Dedifferentiated amniotic fluid mesenchymal stem cell (primary cell): ENCODE results near the gene HTR3D.
"Not testable (repeated sequence)": the region's sequence is repeated elsewhere in the genome, so short reads cannot be mapped to it uniquely, and the experiment has no call there.

Experiments
- DNase-seq: peaks from one replicate; pipeline ENCODE4 v3.0.0-alpha.2; 2016; ENCODE audit errors: extremely low spot score

The HTR3D gene, protein sequence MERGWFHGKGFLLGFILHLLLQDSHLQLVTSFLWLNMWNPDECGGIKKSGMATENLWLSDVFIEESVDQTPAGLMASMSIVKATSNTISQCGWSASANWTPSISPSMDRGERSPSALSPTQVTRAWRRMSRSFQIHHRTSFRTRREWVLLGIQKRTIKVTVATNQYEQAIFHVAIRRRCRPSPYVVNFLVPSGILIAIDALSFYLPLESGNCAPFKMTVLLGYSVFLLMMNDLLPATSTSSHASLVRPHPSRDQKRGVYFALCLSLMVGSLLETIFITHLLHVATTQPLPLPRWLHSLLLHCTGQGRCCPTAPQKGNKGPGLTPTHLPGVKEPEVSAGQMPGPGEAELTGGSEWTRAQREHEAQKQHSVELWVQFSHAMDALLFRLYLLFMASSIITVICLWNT

DNA sequence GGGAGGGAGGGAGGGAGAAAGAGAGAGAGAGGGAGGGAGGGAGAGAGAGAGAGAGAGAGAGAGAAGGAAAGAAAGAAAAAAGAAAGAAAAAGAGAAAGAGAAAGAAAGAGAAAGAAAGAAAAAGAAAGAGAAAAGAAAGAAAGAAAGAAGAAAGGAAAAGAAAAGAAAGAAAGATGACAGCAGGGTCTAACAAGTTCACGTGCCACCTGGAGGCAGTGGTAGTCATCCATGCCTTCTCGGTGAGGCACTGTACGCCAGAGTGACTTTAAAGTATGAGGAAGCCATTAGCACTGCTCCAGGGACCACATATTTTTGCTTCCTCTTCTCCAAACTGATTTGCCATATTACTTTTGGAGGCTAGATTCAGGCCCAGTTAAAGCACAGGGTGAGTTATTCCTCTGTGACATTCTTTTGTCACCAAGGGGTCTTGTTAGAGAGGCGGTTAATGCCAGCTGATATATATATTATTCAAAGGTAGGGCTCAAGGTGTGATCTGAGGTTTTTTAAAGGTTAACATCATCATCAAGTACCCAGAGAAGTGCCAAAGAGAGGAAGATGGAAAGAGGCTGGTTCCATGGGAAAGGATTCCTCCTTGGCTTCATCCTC is at the start of gene HTR3D:
Gene HTR3D, plus strand, starts transcription at position 556 of the 606 bp plus-strand sequence. Its CDS starts 0 bp downstream, at position 556.
- DNase-seq, result no peak

DNA sequence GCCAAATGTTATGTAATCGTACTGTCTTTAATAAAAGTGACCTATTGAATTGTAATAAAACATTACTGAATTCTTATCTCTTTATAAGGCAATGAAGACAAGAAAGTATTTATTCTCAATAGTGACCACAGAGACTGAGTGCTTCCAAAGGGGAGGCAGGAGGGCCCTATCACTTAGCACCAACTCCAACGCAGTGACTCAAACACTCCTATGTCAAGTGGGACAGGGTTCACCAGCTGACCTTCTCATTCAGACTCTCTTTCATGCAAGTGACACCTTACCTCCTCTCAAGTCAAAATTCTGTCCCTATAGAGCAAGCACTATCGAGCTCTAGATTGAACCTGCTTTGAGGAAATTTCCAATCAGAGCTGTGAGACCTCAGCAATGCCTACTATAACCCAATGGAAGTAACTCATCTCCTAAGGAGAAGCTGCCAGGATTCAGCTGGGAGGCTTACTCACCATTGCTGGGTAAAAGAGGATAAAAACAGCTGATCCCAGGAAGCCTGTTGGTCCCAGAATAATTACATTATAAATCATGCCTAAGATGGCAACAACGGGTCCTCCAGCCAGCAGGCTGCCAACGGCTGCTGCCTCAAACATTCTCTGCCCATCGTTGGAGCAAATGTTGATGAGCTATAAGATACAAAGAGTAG is 49.4 kb upstream of the HTR3D start:
- DNase-seq, result no peak

DNA sequence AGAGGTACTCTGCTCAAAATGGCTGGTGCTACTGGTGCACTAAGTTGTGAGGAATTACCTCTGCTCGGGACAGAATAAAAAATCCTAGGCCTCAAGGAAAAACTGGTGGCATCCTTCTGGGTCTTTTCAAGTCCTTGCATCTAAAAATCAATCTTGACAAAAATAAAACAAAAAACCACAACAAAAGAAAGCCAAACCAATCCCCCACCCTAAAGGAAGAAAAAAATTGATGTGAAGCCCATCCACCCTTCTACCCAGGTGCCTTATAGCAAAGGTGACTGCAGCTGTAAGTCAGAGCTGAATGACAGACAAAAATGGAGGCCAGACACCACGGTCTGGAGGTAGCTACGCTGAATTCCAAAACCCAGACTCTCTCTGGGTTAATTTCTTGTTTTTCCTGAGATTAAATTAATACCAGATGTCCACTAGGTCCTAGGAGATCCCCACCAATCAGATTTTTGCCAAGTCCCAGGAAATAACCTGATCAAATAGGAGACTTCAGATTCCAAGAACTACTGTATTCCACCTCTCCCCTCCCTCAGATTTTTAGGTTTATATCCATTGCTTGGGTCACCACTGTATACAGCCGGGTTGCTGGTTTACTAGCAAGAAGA is 47.3 kb upstream of the HTR3D start:
- no peak for DNase-seq

DNA sequence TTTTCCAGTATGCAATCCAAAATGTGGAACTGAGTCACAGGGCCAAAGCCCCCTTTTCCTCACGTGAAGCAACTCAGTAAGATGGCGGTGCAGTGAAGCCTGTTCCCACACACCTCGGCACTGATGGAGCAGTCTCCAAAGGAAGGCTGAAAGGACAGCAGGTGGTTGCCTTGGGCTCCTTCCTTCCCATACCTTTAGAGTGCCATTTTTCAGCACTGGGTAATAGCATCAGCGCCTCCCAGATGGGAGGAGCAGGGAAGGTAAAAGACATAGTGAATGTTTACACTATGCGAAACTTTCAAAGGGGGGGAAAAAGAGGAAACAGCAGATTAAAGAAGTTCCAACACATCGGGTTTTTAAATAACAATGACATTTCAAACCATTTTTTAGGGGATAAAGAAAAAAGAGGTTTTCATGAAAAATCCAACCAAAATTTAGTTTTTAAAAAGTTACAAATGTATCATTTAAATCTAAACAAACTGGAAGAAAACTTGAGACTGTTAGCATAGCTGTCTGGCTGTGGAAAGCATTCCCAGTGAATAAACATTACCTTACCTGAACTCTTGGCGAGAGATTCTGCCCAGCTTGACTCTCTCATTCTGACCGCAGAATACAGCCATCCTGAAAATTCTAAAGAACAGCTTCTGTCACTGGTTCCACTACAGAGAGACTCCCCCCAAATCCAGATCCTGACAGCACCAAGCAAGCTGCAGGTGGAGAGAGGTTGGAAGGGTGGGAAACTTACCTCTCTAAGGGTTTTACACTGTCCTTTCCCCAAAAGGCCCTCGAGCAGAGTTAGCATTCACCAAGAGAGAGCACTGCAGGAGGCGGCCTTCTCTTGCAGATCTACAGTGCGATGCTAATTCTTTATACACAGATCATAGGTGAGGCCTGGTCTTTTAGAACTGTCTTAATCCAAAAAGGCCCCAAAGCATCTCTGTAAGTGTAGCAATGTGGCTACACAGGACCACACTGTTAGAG is 46.5 kb upstream of the HTR3D start:
- no peak for DNase-seq

DNA sequence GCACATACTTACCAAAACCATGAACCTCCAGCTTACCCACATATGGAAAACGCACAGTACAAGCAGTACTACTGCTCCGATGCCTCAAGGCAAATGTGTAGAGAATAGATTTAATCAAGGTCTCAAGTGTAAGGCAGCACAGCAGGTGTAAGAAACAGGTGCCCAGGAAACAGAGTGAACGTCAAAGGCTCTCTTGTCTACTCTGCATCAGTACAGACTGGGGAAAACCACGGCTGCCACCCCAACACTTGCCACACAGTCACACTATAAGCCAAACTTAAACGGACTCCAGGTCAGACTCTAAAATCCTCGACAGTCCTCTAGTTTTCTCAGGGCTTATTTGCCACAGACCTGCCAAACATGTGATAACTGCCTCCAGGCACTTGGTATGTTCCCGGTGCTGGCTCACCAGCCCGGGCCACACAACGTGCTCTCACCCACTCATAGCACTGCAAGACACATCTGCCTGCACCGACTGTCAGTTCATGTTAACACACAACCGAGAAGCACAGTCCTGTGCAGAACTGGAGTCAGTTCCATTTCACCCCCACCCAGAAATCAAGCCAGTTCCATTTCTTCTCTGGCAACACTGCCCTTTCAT is 44.4 kb upstream of the HTR3D start:
- no peak for DNase-seq

DNA sequence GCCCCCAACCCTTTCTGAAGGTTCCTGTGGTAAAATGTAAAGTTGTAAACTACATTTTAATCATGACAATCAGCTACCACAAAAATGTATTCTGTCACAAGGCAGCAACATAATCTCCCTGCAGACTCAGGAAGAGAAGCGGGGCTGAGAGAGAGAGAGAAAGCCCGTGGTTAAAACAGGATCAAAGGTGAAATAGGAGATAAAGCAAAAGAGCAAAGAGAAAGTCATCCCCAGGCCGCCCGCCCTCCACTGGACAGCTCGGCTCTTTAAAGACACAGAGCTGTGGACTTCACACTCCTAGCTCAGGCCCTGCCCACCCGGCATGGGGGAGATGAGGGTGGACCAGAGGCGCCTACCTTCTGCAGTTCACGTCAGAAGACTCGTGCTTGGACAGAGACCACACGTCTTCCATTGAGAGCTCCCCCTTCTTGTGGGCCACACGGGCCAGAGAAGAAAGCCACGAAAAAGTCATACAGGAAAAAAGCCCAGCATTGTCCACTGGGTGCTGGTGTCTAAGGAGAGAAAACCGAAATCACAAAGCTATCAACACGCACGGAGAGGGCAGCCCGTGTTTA is 43.2 kb upstream of the HTR3D start:
- DNase-seq, result peak; percentile 20

DNA sequence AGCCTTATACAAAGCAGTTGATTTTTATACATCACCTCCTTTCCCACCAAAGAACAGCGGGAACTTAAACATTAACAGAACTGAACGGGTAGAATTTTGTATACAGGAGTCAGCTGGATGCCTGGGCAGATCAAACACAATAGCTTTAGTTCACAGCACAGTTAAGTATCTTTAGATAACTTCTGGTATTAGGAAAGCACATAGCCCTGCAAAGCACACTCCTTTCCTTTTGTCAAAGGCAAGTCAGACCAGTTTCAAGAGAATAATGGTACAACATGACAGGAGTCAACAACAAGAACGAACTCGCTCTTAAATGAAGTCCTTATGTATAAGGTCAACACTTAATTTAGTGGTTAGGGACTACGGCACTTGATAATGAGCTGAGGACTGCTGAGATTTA is 40.1 kb upstream of the HTR3D start:
- DNase-seq, result no peak

DNA sequence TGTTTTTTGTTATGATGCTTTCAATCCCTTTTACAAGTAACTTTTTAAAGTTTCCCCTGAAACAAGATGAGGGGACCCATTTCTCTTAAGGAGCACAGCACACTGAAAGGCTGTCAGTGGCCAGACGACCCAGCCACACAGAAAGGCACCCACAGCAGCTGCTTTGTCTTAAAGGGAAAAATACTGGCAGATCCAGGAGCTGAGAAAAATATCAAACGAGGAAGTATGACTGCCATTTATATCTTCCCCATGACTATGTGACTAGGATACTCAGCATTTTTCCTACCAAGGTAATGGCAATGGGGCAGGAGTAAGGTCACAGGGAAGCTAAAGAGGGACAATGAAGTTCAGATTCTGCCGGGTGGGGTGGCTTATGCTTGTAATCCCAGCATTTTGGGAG is 29.8 kb upstream of the HTR3D start:
- no peak for DNase-seq

DNA sequence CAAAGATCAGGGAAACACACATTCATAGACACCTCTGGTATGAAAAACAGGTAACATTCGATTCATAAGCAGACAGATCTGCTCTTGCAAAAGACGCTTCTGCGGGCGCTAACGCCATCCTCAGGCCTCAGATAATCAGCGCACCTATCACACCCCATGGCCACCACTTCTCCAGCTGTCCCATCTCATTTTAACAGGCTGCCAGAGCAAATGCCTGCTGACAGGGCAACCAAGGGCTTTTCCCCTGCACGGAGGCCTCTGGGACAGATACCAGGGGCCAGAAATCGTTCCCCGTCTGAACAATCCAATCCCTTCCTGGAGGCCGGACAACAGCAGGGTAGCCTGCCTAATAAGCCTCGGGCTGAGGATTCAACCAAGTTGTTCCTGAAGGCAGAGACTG is 29.1 kb upstream of the HTR3D start:
- no peak for DNase-seq

DNA sequence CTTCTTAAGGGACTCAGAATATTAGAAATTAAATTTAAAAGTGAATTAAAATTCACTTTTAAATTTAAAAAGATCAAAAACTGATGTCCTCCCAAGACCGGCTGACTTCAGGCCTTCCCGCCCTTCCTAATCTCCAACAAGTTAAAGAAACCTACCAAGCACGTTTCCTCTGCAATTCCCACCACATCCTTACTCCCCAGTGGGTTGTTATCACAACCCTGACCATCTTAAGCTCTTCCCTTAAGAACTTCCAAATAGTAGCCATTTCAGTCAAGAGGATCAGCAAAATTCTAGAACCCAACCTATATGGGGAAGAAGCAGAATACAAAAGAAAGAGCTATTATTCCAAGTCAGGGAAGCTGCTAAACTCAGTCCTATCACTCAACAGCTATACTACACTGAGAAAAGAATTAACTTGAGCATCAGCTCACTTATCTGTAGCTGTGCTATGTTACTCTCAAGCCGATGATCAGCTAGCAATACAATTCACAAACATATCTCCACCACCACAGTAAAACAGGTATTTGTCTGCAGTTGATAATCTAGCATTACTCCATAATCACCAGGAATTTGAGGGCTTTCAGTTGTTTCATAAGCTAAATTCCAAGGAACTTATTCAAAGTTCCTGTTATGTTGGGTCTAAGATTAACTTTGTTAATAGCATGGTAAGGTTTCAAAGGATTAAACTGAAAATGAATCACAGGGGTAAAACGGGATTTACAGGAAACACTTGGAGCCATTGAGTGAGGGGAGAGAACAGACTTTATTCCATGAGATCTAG is 28.2 kb upstream of the HTR3D start:
- peak; percentile 46 for DNase-seq

DNA sequence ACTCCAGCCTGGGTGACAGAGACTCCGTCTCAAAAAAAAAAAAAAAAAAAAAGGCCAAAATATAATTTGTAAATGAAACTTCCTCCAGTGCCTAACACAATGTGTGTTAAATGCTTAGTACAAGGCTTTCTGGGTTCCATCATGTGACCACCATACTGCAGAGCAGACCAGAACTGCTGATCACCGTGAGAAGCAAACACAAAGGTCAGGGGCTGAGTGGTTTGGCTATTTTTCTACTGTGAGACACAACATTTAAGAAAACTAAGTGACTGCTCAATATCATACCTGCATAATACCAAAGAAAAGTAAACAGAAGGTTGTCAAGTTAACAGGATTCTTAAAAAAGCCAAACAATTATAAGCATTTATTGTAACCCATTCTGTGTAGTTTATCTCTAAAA is 27.1 kb upstream of the HTR3D start:
- no peak for DNase-seq

DNA sequence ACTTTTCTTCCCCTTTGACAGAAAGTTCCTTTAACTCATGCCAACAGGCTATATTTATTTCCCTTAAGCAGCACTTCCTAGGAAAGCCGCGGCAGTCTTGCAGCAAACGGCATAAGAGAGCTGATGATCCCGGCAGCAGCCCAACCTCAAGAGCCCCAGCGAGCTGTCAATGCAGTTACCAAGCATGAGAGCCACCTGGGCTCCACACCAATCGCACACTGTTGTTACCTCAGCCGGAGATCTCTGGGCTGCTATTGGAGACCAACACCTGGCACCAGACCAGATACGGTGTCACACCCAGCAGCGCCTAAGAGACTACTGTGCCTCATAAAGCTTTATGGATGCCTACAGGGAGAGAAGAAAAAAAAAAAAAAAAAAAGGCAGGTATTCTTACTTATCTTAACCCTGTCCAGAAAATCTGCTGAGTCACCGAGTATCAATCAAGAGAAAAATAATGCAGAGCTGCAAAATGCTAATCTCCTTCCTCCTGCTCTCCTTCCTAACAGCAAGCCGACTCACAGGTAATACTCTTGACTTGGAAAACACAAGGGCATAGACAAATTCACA is 25.5 kb upstream of the HTR3D start:
- DNase-seq, result no peak

DNA sequence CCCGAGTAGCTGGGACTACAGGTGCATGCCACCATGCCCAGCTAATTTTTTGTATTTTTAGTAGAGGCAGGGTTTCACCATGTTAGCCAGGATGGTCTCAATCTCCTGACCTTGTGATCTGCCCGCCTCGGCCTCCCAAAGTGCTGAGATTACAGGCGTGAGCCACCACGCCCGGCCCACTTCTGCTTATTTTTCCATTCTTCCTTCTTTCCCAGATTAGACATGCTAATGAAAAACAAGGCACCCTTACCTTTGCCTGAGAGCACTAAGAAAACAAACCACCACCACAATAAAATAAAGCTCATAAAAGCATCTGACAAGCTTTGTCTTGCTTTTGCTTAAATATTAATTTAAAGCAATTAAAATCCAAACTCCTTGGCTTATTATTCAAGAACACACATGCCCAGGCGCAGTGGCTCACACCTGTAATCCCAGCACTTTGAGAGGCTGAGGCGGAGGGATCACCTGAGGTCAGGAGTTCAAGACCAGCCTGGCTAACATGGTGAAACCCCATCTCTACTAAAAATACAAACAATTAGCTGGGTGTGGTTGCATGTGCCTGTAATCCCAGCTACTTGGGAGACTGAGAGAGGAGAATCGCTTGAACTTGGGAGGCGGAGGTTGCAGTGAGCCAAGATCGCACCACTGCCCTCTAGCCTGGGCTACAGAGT is 24.3 kb upstream of the HTR3D start:
- not testable (repeated sequence) for DNase-seq

DNA sequence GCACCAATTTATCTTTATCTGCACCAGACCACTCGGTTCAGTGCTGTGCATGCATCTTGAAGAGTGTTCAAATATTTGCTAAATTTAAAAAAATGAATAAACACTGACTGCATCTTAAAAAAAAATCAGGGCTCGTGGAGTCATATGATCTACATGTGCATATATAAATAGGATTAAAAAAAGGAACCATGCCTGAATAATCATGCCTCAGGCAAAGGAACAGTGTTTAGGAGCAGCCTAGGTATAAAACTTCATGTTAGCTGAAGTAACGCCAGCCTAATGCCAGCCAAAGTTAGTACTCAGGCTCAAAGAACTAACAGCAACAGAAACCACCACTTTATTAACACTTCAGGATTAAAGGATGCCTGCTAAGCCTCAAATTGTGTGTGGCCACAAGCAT is 23.4 kb upstream of the HTR3D start:
- DNase-seq, result no peak

DNA sequence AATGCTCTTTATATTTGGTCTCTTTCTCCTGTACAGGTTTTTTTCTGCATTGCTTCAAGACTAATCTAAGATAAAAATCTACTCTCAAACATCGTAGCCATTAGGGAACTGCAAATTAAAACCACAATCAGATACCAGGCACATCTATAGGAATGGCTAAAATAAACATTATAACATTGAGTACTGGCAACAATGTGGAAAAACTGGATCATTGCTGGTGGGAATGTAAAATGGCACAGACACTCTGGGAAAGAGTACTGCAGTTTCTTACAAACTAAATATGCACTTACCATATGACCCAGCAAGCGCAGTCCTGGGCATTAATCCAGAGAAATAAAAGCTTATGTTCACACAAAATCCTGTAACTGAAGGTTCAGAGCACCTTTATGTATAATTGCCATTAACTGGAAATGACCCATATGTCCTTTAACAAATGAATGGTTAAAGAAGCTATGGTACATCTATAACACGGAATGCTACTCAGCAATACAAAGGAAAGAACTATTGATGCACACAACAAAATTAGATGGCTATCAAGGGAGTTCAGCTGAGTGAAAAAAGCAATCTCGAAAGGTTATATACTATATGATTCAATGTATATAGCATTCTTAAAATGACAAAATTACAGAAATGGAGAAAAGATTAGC is 20.2 kb upstream of the HTR3D start:
- no peak for DNase-seq

DNA sequence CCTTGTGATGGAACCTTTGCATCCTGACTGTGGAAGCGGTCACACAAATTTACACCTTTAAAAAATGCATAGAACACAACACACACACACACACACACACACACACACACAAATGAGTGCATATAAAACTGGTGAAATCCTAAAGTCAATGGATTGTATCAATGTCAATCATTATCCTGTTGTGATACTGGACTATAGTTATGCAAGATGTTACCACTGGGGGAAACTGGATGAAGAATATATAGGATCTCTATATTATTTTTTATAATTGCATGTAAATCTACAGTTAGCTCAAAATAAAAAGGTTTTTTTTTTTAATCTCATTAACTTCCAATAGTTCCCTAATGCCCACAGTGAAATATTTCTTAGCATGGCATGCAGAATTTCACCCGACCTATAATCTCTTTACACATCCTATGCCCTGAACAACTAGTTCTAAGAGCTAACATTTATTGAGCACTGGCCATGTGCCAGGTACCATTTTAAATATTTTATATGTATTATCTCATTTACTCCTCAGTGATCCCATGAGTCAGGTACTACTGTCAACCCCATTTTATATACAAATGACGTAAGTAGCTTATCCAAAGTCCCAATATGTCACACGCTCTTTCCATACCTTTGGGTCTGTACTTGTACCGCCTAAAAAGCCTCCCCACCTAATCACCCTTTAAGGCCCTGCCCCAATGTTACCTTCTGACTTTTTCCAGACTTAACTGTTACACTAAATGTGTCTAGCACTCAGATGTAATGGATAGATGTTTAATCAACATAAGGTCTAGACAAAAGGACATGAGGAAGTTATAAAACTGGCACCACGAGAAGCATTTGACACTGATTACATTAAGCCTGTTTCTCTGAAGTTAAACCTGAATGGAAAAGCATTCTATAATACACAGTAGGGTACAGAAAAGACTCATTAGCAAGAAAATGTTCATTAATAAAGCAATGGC is 19.3 kb upstream of the HTR3D start:
- no peak for DNase-seq

DNA sequence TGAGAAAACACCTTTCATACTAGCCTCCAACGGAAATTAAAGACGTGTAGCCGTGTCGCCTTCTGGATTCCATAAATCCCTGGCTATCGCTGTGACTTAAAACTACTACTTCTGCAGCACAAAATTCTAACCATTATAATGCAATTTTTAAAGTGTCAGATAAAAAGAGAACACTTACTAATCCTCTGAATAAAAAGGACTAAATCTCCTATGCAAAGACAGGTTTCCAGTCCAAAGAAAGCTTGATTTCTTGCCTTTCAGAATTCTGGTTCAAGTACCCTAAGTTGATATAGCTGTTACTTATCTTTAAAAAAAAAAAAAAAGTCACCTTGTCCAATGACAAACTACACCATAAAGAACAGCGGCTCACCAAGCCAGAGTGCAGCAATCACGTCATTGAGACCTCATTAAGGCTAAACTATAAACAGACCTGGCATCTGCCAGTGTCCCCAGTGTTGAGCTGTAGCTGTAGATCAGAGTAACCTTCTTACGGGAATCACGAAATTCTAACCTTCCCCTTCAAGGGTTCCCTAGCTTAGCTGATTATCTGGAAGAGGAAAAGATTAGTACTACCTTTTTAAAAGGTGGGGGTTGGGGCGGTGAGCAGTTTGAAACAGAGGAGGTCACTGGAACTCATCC is 16.0 kb upstream of the HTR3D start:
- no peak for DNase-seq
